Measurements from ENCODE around the gene PPP5C. TPM values are rescaled to one million over a fixed set of nuclear protein-coding genes. Genes with fewer than 3 reads are reported as not detected.
A peak's percentile ranks its signal among the peaks of the same experiment; 100 is the strongest.
"Not testable (repeated sequence)": the region's sequence is repeated elsewhere in the genome, so short reads cannot be mapped to it uniquely, and the experiment has no call there.

Gene PPP5C
- total RNA-seq, 2 experiments from 2014 or later = 108 to 111 TPM

DNA sequence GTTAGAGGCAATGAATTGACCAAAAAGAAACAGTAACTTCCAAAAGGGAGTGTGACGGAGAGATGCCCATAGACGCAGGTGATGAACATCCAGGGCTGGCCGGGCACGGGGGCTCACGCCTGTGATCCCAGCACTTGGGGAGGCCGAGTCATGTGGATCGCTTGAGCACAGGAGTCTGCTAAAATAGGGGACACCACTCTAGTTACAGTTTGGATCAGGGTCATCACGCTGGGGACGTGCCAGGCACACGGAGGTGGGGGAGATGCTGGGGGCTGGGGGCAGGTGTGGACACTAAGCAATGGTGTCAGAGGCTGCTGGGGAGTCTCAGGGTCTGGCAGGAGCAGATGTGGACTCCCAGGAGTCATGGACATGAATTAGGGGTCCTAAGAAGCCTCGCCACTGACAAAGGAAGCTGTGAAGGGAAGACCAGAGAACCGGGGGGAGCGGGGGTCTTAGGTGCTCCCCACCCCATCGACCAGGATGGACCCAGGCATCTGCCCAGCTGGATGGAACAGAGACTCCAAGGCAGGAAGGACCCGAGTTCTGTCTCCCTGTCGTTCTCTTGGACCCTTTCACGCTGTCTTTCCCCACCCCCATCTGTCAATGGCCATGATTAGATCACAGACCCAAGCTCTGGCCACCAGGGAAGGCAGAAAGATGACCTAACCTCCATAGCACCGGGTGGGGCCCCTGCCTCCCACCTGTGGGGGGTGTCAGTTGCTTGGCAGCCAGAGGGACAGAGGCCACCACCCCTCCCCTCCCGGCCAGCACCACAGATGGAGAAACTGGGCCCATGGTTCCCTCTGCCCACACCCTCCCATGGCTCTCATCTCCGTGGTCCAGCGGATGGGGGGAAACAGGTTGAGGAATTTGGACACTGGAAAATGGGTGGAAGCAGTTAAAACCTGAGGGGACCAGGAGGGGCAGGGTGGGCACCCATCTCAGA lies 46.8 kb downstream of the PPP5C start:
- intact Hi-C loops (cut with micrococcal nuclease) = no loop called here
- Mint-ChIP-seq H3K9me3 (no peaks in the 10 kb centered on the region), H3K36me3 (ENCODE audit: low read depth) (peaks cover 20% of the 10 kb centered on the region), H3K27me3 (peaks cover 5% of the 10 kb centered on the region), H3K4me3 (no peak overlapping the region), H3K4me1 (ENCODE audit: low read depth) (peaks cover 8% of the 10 kb centered on the region), H3K27ac (no peak overlapping the region)
- POLR2A ChIA-PET = interaction anchor here (1.2 kb wide), 1 partner anchor 128 kb away, joined by 3 read pairs; no protein-coding TSS in a partner anchor
- DNase-seq = no peak
- CTCF ChIA-PET = interaction anchor here (1.4 to 3.9 kb wide), 7 partner anchors 7 to 122 kb away, joined by 3 to 40 read pairs (median 9); no protein-coding TSS in a partner anchor
- ATAC-seq = no peak
- TF ChIP-seq, protein P1, sequence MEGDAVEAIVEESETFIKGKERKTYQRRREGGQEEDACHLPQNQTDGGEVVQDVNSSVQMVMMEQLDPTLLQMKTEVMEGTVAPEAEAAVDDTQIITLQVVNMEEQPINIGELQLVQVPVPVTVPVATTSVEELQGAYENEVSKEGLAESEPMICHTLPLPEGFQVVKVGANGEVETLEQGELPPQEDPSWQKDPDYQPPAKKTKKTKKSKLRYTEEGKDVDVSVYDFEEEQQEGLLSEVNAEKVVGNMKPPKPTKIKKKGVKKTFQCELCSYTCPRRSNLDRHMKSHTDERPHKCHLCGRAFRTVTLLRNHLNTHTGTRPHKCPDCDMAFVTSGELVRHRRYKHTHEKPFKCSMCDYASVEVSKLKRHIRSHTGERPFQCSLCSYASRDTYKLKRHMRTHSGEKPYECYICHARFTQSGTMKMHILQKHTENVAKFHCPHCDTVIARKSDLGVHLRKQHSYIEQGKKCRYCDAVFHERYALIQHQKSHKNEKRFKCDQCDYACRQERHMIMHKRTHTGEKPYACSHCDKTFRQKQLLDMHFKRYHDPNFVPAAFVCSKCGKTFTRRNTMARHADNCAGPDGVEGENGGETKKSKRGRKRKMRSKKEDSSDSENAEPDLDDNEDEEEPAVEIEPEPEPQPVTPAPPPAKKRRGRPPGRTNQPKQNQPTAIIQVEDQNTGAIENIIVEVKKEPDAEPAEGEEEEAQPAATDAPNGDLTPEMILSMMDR (IDR thresholded peaks at IDR 0.05) = no peak

DNA sequence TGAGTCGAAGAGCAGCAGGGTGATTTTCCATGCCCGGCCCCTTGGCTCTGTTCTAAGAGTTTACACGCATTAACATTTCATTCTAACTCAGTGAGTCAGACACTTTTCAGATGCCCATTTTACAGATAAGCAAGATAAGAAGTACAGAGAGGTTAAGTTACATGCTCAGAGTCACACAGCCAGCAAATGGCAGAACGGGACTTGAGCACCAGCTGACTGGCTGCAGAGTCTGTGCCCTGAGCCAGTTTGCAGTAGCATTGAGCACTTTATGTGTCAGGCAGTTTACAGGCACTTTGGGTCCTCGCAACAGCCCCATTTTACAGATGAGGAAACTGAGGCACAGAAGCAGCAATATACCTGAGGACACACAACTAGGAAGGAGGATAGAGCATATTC lies 47.5 kb downstream of the PPP5C start:
- ChIA-PET CTCF (interaction anchor here (0.6 to 3.9 kb wide), 11 partner anchors 8 to 134 kb away, joined by 3 to 40 read pairs (median 8); no protein-coding TSS in a partner anchor), POLR2A (interaction anchor here (1.2 kb wide), 1 partner anchor 127 kb away, joined by 3 read pairs; no protein-coding TSS in a partner anchor)
- H3K27me3 Mint-ChIP-seq = peaks cover 8% of the 10 kb centered on the region
- TF ChIP-seq, protein P1 (IDR thresholded peaks at IDR 0.05) = no peak
- no peaks in the 10 kb centered on the region for H3K9me3 Mint-ChIP-seq
- ATAC-seq = no peak
- intact Hi-C loops (cut with micrococcal nuclease) = no loop called here
- H3K4me3 Mint-ChIP-seq = no peak overlapping the region
- peaks cover 8% of the 10 kb centered on the region for H3K4me1 Mint-ChIP-seq (ENCODE audit: low read depth)
- peaks cover 16% of the 10 kb centered on the region for H3K36me3 Mint-ChIP-seq (ENCODE audit: low read depth)
- DNase-seq = no peak
- H3K27ac Mint-ChIP-seq = no peak overlapping the region

DNA sequence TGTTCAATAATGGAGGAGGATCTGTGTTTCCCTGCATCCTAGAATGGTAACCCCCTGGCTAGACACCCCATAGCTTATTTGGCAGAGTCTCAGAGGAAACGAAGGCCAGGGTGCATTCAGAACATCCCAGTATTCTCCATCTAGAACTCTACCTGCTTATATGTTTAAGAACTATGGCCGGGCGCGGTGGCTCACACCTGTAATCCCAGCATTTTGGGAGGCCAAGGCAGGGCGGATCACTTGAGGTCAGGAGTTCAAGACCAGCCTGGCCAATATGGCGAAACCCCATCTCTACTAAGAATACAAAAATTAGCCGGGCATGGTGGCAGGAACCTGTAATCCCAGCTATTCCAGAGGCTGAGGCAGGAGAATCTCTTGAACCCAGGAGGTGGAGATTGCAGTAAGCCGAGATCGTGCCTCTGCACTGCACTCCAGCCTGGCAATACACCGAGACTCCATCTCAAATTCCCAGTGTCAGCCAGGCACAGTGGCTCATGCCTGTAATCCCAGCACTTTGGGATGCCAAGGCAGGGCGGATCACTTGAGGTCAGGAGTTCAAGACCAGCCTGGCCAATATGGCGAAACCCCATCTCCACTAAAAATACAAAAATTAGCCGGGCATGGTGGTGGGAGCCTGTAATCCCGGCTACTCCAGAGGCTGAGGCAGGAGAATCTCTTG lies 51.1 kb downstream of the PPP5C start:
- ATAC-seq; H3K4me3 Mint-ChIP-seq; H3K4me1 Mint-ChIP-seq (ENCODE audit: low read depth); DNase-seq; intact Hi-C loops (cut with micrococcal nuclease); H3K9me3 Mint-ChIP-seq; H3K27ac Mint-ChIP-seq; POLR2A ChIA-PET; H3K36me3 Mint-ChIP-seq (ENCODE audit: low read depth): not testable (repeated sequence)
- H3K27me3 Mint-ChIP-seq = peaks cover 22% of the 10 kb centered on the region
- CTCF ChIA-PET = interaction anchor here (0.7 to 3.9 kb wide), 4 partner anchors 90 to 116 kb away, joined by 3 to 38 read pairs (median 4); no protein-coding TSS in a partner anchor

DNA sequence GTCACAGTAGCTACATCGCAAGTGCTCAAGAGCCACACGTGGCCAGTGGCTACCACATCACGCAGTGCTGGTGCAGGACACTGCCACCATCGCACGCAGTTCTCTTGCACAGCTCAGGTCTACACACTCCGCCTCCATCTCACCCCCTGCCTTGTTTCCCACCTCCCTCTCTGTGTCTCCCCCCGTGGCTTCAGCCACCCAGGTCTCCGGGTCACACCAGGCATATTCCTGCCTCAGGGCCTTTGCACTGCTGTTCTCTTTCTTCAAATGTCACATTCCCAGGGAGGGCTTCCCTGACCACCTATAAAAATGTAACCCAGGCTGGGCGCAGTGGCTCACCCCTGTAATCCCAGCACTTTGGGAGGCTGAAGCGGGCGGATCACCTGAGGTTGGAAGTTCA lies 55.8 kb downstream of the PPP5C start:
- TF ChIP-seq, protein P1 (IDR thresholded peaks at IDR 0.05) = no peak
- Mint-ChIP-seq H3K4me1 (ENCODE audit: low read depth) (peaks cover 13% of the 10 kb centered on the region), H3K9me3 (no peaks in the 10 kb centered on the region), H3K4me3 (no peak overlapping the region), H3K27ac (no peak overlapping the region), H3K36me3 (ENCODE audit: low read depth) (no peaks in the 10 kb centered on the region), H3K27me3 (peaks cover 48% of the 10 kb centered on the region)
- ChIA-PET CTCF (interaction anchor here (0.9 to 7.4 kb wide), 13 partner anchors 13 to 122 kb away, joined by 3 to 47 read pairs (median 6); no protein-coding TSS in a partner anchor), POLR2A (no interaction called here)
- DNase-seq (no peak), ATAC-seq (no peak)
- intact Hi-C loops (cut with micrococcal nuclease) = loop anchor here (2.0 kb wide), 1 partner anchor 86 kb away; no protein-coding TSS in a partner anchor

DNA sequence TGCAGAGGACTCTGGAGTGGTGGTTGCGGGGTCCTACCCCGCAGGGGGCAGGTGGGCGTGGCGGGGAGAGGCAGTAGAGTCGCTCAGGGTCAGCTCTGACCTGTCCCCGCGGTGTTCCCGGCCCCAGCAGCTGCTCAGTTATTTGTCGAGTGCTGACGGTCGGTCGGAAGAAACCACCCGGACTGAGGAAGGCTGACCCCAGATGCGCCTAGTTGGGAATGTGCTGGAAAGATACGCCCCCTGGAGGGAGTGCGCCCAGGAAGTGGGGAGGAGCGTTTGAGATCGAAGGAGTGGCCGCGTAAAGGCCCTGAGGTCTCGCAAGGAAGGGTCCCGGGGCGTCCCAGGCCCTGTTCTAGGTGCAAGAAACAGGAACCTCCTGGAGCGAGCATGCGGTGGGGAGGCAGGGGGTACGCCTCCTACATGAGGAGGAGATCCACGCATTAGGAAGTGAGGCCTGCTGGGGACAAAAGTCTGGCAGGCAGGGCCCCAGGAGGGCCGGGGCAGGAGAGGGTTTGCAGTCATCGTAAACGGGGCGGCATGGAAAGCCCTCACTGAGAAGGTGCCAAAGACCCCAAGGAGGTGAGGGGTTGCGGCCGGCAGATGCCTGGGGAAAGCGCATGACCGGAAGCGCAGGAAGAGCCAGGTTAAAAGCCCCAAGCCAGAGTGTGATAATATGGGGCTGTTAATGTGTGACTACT lies 57.3 kb downstream of the PPP5C start:
- CTCF ChIA-PET = interaction anchor here (0.6 to 7.4 kb wide), 7 partner anchors 8 to 1559 kb away, joined by 3 to 47 read pairs (median 8); no protein-coding TSS in a partner anchor
- intact Hi-C loops (cut with micrococcal nuclease) = no loop called here
- peaks cover 56% of the 10 kb centered on the region for H3K27me3 Mint-ChIP-seq

More for the DNA sequence above, 57.3 kb downstream of the PPP5C start:
- no peaks in the 10 kb centered on the region for H3K36me3 Mint-ChIP-seq (ENCODE audit: low read depth)
- H3K4me3 Mint-ChIP-seq = peak overlapping the region; percentile 47
- DNase-seq (no peak), ATAC-seq (no peak)
- peaks cover 13% of the 10 kb centered on the region for H3K4me1 Mint-ChIP-seq (ENCODE audit: low read depth)
- POLR2A ChIA-PET = no interaction called here
- H3K27ac Mint-ChIP-seq = no peak overlapping the region
- no peaks in the 10 kb centered on the region for H3K9me3 Mint-ChIP-seq
- TF ChIP-seq, protein P1 (IDR thresholded peaks at IDR 0.05) = no peak
